Esophagus mucosa (tissue), 1 donor: ENCODE data around the gene PSMG1. TPM values are rescaled to one million over a fixed set of nuclear protein-coding genes. Genes with fewer than 3 reads are reported as not detected.

Source experiments
- total RNA-seq: library from RNA; stranded (reverse); gene quantifications from one replicate; pipeline ENCODE4 v1.2.4, GENCODE V29; 2023
- donor health status: DM: yes; HTN: yes; CAD: no.

Gene PSMG1
- total RNA-seq, 1 donor from 2014 or later, result 55.9 TPM

Other genes starting within 250 kb of the PSMG1 start
- gene BRWD1, start 130.2 kb upstream of the PSMG1 start, total RNA-seq, result 20.5 TPM
- gene HMGN1, start 165.6 kb upstream of the PSMG1 start, total RNA-seq, result 213 TPM